ENCODE results near the gene UGT1A8. TPM values are rescaled to one million over a fixed set of nuclear protein-coding genes. Genes with fewer than 3 reads are reported as not detected.

Gene UGT1A8
- total and polyA plus RNA-seq, 2 donors (not counting 3 experiments of a cell fraction or from before 2014, with no cell fraction given), result not detected

DNA sequence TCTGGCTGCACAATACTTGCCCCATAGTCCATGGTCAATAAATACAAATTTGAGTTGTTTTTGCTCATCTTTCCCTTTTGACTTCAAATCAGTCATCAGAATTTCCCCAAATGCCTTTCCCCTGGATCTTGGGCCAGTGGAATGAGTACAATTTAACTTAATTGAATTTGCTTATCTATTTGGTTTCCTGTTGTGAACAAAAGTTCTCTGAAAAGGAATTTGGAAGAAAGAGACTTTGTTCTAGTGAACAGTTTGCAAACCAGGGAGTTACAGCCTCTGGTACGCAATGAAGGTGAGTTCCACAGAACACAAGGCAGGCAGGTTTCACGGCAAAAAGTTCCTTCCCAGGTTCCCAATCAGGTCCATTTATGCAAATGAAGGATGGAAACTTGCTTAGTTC, 141.4 kb downstream of the UGT1A8 start:
- TF ChIP-seq EZH2 (IDR thresholded peaks at IDR 0.05; ENCODE audit: borderline replicate concordance, low read depth, low read length, severe bottlenecking), result no peak
- TF ChIP-seq FOS (IDR thresholded peaks at IDR 0.05; ENCODE audit: borderline replicate concordance, insufficient read depth, low read length), result no peak
- no peak for TF ChIP-seq POLR2AphosphoS5 (IDR thresholded peaks at IDR 0.05; ENCODE audit: insufficient read depth, low read depth, low read length)
- no peak for TF ChIP-seq JUN (IDR thresholded peaks at IDR 0.05; ENCODE audit: borderline replicate concordance, insufficient read depth, insufficient read length, low read depth)
- TF ChIP-seq MYC (IDR thresholded peaks at IDR 0.05; ENCODE audit: low read depth, low read length), result no peak
- TF ChIP-seq, protein P1, sequence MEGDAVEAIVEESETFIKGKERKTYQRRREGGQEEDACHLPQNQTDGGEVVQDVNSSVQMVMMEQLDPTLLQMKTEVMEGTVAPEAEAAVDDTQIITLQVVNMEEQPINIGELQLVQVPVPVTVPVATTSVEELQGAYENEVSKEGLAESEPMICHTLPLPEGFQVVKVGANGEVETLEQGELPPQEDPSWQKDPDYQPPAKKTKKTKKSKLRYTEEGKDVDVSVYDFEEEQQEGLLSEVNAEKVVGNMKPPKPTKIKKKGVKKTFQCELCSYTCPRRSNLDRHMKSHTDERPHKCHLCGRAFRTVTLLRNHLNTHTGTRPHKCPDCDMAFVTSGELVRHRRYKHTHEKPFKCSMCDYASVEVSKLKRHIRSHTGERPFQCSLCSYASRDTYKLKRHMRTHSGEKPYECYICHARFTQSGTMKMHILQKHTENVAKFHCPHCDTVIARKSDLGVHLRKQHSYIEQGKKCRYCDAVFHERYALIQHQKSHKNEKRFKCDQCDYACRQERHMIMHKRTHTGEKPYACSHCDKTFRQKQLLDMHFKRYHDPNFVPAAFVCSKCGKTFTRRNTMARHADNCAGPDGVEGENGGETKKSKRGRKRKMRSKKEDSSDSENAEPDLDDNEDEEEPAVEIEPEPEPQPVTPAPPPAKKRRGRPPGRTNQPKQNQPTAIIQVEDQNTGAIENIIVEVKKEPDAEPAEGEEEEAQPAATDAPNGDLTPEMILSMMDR (IDR thresholded peaks at IDR 0.05; ENCODE audit: extremely low read depth in 1 of 2, insufficient read depth in 1 of 2, low read depth in 1 of 2, low read length in 2 of 2), result no peak
- no peak for TF ChIP-seq POLR2A (IDR thresholded peaks at IDR 0.05; ENCODE audit: low read depth, low read length)
- TF ChIP-seq, protein P2, sequence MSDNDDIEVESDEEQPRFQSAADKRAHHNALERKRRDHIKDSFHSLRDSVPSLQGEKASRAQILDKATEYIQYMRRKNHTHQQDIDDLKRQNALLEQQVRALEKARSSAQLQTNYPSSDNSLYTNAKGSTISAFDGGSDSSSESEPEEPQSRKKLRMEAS (IDR thresholded peaks at IDR 0.05; ENCODE audit: insufficient read depth, insufficient read length), result no peak
- no peak for TF ChIP-seq GATA2 (IDR thresholded peaks at IDR 0.05; ENCODE audit: insufficient read depth, insufficient read length, low read depth, low read length)
- Histone ChIP-seq H3K36me3 (ENCODE audit: control insufficient read depth in 2 of 2, extremely low read depth in 1 of 2, insufficient read depth in 2 of 2, low read length in 2 of 2) (no peaks in the 10 kb centered on the region), H3K27me3 (ENCODE audit: control insufficient read depth in 2 of 2, insufficient read depth in 2 of 2, low read length in 2 of 2) (peaks cover 1 to 6% of the 10 kb centered on the region in 2 experiments), H3K9ac (replicated peaks; ENCODE audit: extremely low read depth, insufficient read depth, low read length) (no peak overlapping the region), H3K27ac (ENCODE audit: insufficient read depth, low read depth, low read length) (no peak overlapping the region), H3K79me2 (ENCODE audit: control insufficient read depth, insufficient read depth, low read length) (no peaks in the 10 kb centered on the region), H3K4me2 (ENCODE audit: insufficient read depth, low read length) (no peak overlapping the region), H3K4me1 (ENCODE audit: control insufficient read depth, extremely low read depth, insufficient read depth, low read length) (no peaks in the 10 kb centered on the region), H3K9me3 (replicated peaks; ENCODE audit: control insufficient read depth, insufficient read depth, low read length) (no peaks in the 10 kb centered on the region), H2AFZ (ENCODE audit: low read depth, low read length) (no peak overlapping the region), H4K20me1 (replicated peaks; ENCODE audit: control insufficient read depth, extremely low read depth, insufficient read depth, low read length) (no peaks in the 10 kb centered on the region), H3K9me1 (replicated peaks; ENCODE audit: control insufficient read depth, extremely low read depth, insufficient read depth, low read length) (no peaks in the 10 kb centered on the region), H3K4me3 (replicated peaks in 1 of 3; ENCODE audit: insufficient read depth in 1 of 3, low read depth in 1 of 3, low read length in 3 of 3) (no peak overlapping the region)
- ChIA-PET POLR2A (no interaction called here), CTCF (no interaction called here)
- no peak for DNase-seq (ENCODE audit: low read depth, low spot score)
- no TSS peak for BruUV-seq (replicated peaks)
- no peak for FAIRE-seq
- dilution Hi-C loops (cut with MboI; ENCODE audit: extremely low pct_ligation_motif_present, low sequenced_read_pairs) (no loop called here), intact Hi-C loops (cut with micrococcal nuclease) (no loop called here)

All from endothelial cell of umbilical vein (primary cell).